GM12801 (cell line): ENCODE measurements around the gene MAN1B1.

Source experiments
- TF ChIP-seq, protein P1 (sequence below): IDR thresholded peaks from one replicate; pipeline ENCODE4 v1.5.1; 2011; ENCODE audit warnings: control low read depth; ENCODE audit not compliant: insufficient read length; ENCODE audit errors: extremely low read depth

The MAN1B1 gene

DNA sequence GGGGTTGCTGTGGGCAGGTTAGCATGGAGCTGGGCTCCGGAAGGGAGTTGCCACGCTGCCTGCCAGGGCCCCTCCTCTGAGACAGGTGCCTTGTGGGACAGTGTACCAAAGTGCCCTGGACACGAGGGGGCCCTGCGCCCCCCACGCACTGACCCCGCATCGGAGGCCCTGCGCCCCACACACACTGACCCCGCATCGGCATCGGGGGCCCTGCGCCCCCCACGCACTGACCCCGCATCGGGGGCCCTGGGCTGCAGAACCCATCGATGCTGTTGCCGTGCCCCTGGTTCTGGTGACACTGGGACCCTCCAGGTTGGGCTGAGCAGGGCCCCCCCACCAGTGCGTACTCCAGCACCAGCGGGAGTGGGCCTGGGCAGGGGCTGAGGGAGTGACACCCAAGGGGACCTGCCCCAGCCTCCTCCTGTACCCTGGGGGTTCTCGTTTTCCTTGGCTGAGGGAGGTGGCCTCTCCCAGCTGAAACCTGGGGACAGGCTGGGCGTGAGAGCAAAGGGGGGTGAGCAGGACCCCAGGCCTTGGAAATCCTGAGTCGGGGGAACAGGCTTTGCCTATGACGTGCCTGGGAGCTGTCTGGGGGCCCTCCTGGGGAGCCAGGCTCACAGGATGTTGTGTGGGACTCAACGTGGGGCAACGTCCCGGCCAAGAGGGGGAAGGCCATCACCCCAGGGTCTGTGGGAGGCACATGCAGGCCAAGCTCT is 23.3 kb upstream of the MAN1B1 start:
- TF ChIP-seq, protein P1, sequence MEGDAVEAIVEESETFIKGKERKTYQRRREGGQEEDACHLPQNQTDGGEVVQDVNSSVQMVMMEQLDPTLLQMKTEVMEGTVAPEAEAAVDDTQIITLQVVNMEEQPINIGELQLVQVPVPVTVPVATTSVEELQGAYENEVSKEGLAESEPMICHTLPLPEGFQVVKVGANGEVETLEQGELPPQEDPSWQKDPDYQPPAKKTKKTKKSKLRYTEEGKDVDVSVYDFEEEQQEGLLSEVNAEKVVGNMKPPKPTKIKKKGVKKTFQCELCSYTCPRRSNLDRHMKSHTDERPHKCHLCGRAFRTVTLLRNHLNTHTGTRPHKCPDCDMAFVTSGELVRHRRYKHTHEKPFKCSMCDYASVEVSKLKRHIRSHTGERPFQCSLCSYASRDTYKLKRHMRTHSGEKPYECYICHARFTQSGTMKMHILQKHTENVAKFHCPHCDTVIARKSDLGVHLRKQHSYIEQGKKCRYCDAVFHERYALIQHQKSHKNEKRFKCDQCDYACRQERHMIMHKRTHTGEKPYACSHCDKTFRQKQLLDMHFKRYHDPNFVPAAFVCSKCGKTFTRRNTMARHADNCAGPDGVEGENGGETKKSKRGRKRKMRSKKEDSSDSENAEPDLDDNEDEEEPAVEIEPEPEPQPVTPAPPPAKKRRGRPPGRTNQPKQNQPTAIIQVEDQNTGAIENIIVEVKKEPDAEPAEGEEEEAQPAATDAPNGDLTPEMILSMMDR, result no peak

GRCh38 chr9:137064027-137064879 is 22.5 kb upstream of the MAN1B1 start:
- TF ChIP-seq, protein P1, result no peak

GRCh38 chr9:137064880-137065164 is 22.0 kb upstream of the MAN1B1 start:
- TF ChIP-seq, protein P1, result no peak

DNA sequence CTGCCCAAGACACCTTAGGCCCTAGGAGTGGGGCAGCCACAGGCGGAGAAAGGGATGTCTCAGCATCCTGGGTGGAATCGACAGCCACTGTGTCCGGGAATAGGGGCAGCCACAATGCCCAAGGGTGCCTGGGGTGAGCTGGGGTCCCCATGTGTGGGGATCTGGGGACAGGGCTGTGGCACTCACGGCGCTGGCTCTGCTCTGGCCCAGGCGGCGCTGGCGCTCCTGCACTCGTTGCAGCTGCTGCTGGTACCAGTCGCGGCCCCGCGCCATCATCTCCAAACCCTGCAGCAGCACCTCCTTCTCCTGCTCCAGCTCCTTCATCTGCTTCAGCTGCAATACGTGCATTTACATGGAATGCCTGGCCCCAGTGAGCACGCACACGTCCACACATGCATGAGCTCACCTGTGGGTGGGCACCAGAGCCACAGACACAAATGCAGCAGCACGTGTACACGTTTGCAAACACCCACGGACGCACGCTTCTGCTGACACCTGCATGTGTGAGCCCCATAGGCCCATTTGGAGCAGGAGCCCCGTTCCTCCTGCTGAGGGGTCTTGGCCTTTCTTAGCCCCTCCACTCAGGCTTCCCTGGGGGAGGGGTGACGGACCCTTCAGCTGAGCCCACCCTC is 21.3 kb upstream of the MAN1B1 start:
- TF ChIP-seq, protein P1, result no peak

DNA sequence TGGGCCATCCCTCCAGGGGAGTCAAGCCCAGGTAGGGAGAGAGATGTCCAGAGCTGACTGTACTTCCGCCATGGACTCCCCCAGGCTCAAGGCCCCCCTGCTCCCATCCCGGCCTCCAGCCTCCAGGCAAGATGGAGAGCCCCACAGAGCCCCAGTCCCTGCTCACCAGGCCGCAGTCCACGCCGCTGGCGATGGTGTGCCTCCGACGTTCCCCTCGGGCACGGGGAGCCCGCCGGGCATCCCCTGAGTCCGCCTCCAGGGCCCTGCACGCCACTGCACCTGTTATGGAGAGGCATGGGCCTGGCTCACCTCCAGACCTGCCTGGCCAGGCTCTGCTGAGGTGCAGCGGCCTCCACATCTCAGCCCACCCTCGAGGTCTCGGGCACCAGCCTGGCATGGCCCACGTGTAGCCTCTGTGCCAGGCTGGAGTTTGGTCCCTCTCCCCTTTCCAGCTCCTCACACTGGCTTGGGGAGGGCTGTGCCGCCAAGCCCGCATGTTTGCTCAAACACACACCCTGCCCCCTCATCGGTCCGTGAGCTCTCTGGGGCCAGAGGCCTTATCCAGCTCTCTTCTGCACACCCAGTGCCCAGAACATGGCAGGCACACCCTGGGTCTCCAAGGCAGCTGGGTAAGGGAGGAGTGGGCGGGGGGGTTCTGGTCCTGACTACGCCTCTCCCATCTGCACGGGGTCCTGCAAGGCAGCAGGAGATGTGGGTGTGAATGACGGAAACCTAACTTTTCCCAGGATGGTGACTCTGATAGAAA is 20.5 kb upstream of the MAN1B1 start:
- TF ChIP-seq, protein P1, result no peak

DNA sequence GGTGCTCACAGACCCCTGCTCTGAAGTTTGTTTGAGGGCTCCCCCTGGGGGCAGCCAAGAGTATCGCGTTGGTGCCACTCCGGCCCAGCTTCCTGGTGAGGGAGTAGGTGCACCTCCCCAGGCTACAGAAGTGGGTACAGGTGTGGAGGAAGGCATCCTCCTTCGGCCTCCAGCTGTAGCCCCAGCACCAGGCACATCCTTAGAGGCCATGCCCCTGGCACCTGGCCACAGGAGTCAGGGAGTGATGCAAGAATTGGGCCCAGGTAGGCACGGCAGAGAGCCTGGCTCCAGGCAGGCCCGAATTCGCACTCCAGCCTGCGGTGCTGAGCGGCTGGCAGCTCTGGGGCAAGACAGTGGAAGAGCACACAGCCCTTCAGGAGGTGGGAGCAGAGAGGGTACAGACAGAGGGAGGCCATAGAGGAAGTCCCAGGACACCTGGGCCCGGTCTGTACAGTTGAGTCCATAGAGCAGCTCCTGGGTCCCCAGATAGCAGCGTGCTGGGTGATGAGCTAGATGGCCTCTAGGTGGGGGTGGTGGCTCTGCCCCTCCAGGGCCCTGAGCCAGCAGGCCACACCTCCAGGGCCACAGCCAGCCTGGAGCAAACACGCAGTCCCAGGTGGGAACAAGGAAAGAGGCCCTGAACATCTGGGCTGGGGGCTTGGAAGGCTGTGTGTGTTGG is 18.8 kb upstream of the MAN1B1 start:
- TF ChIP-seq, protein P1, result no peak
